Measurements from ENCODE around the gene RASA3. TPM values are rescaled to one million over a fixed set of nuclear protein-coding genes. Genes with fewer than 3 reads are reported as not detected.

RASA3 gene
- total RNA-seq, 1 experiment from 2014 or later, result 9.1 TPM

- Histone ChIP-seq H3K36me3 (ENCODE audit: low read depth, low read length) (no peaks in the 10 kb centered on the region), H3K9ac (ENCODE audit: low read length) (no peak overlapping the region), H3K4me2 (ENCODE audit: low read length) (no peak overlapping the region), H2AFZ (ENCODE audit: low read length) (no peak overlapping the region), H3K4me3 (ENCODE audit: low read length) (no peak overlapping the region), H3K9me2 (replicated peaks; ENCODE audit: low read length) (no peaks in the 10 kb centered on the region), H3K27ac (ENCODE audit: low read length) (no peak overlapping the region), H4K20me1 (ENCODE audit: low read length) (no peaks in the 10 kb centered on the region), H3K9me3 (ENCODE audit: low read length) (no peaks in the 10 kb centered on the region), H3K27me3 (ENCODE audit: low read length) (no peaks in the 10 kb centered on the region), H3K79me2 (ENCODE audit: low read length) (no peaks in the 10 kb centered on the region), H3K4me1 (ENCODE audit: insufficient read depth, low read length) (peaks cover 16% of the 10 kb centered on the region), H3F3A (ENCODE audit: low read length, unreplicated experiment) (no peaks in the 10 kb centered on the region)
- CTCF ChIA-PET, result no interaction called here
- DNase-seq (no peak), ATAC-seq (no peak)
- POLR2A ChIA-PET (ENCODE audit: unreplicated experiment), result no interaction called here
- intact Hi-C loops (cut with micrococcal nuclease), result no loop called here
- no TSS peak for BruUV-seq (replicated peaks)
- TF ChIP-seq EZH2 (IDR thresholded peaks at IDR 0.05; ENCODE audit: low read length, unreplicated experiment), result no peak
- TF ChIP-seq EZH2phosphoT487 (IDR thresholded peaks at IDR 0.05; ENCODE audit: borderline replicate concordance, low read length), result no peak
- TF ChIP-seq CTCF (conservative IDR thresholded peaks at IDR 0.05; ENCODE audit: low read depth, low read length), result no peak
Observed at GRCh38 chr13:114157869-114158495, 25.6 kb upstream of the RASA3 start.

GRCh38 chr13:114155926-114156883 lies 23.8 kb upstream of the RASA3 start:
- H3K4me2 ChIP-seq (ENCODE audit: low read length), result no peak overlapping the region
- peaks cover 12% of the 10 kb centered on the region for H3K4me1 ChIP-seq (ENCODE audit: insufficient read depth, low read length)
- H3K9me2 ChIP-seq (replicated peaks; ENCODE audit: low read length), result no peaks in the 10 kb centered on the region
- H3F3A ChIP-seq (ENCODE audit: low read length, unreplicated experiment), result no peaks in the 10 kb centered on the region
- ATAC-seq, result no peak
- no peak overlapping the region for H3K27ac ChIP-seq (ENCODE audit: low read length)
- POLR2A ChIA-PET (ENCODE audit: unreplicated experiment), result no interaction called here
- no peak for DNase-seq
- H3K9me3 ChIP-seq (ENCODE audit: low read length), result no peaks in the 10 kb centered on the region
- no peaks in the 10 kb centered on the region for H3K27me3 ChIP-seq (ENCODE audit: low read length)
- H3K4me3 ChIP-seq (ENCODE audit: low read length), result no peak overlapping the region
- TF ChIP-seq EZH2 (IDR thresholded peaks at IDR 0.05; ENCODE audit: low read length, unreplicated experiment), result no peak
- TF ChIP-seq EZH2phosphoT487 (IDR thresholded peaks at IDR 0.05; ENCODE audit: borderline replicate concordance, low read length), result no peak
- CTCF ChIA-PET, result no interaction called here
- BruUV-seq (replicated peaks), result no TSS peak
- H2AFZ ChIP-seq (ENCODE audit: low read length), result no peak overlapping the region
- H3K9ac ChIP-seq (ENCODE audit: low read length), result no peak overlapping the region
- no peaks in the 10 kb centered on the region for H3K36me3 ChIP-seq (ENCODE audit: low read depth, low read length)
- H3K79me2 ChIP-seq (ENCODE audit: low read length), result no peaks in the 10 kb centered on the region
- intact Hi-C loops (cut with micrococcal nuclease), result no loop called here
- no peaks in the 10 kb centered on the region for H4K20me1 ChIP-seq (ENCODE audit: low read length)

GRCh38 chr13:114155320-114155719 lies 22.9 kb upstream of the RASA3 start:
- TF ChIP-seq EZH2phosphoT487 (IDR thresholded peaks at IDR 0.05; ENCODE audit: borderline replicate concordance, low read length) (no peak), EZH2 (IDR thresholded peaks at IDR 0.05; ENCODE audit: low read length, unreplicated experiment) (no peak), CTCF (conservative IDR thresholded peaks at IDR 0.05; ENCODE audit: low read depth, low read length) (no peak)
- Histone ChIP-seq H3F3A (ENCODE audit: low read length, unreplicated experiment) (no peaks in the 10 kb centered on the region), H3K36me3 (ENCODE audit: low read depth, low read length) (no peaks in the 10 kb centered on the region), H2AFZ (ENCODE audit: low read length) (no peak overlapping the region), H4K20me1 (ENCODE audit: low read length) (no peaks in the 10 kb centered on the region), H3K9me2 (replicated peaks; ENCODE audit: low read length) (no peaks in the 10 kb centered on the region), H3K4me2 (ENCODE audit: low read length) (no peak overlapping the region), H3K27ac (ENCODE audit: low read length) (no peak overlapping the region), H3K27me3 (ENCODE audit: low read length) (no peaks in the 10 kb centered on the region), H3K79me2 (ENCODE audit: low read length) (no peaks in the 10 kb centered on the region), H3K4me1 (ENCODE audit: insufficient read depth, low read length) (peaks cover 15% of the 10 kb centered on the region), H3K9me3 (ENCODE audit: low read length) (no peaks in the 10 kb centered on the region), H3K9ac (ENCODE audit: low read length) (no peak overlapping the region), H3K4me3 (ENCODE audit: low read length) (no peak overlapping the region)
- POLR2A ChIA-PET (ENCODE audit: unreplicated experiment), result no interaction called here
- DNase-seq, result no peak
- no peak for ATAC-seq
- BruUV-seq (replicated peaks), result no TSS peak
- intact Hi-C loops (cut with micrococcal nuclease), result no loop called here
- CTCF ChIA-PET, result no interaction called here
